CD4-positive, alpha-beta T cell treated with Interleukin-4 for 1 hour (primary cell): ENCODE data around the gene CLSTN3.
A peak's percentile ranks its signal among the peaks of the same experiment; 100 is the strongest.
"Not testable (repeated sequence)": the region's sequence is repeated elsewhere in the genome, so short reads cannot be mapped to it uniquely, and the experiment has no call there.

ENCODE experiments used
- DNase-seq, 2 donors: peaks; one replicate each; pipeline ENCODE4 v3.0.0-alpha.2; 2020 to 2022

The CLSTN3 gene

GRCh38 chr12:7106082-7106481, 24.1 kb upstream of the CLSTN3 start:
- no peak for DNase-seq

GRCh38 chr12:7107181-7107580, 23.0 kb upstream of the CLSTN3 start:
- not testable (repeated sequence) for DNase-seq

- DNase-seq = peak in 1 of 2 donors; percentile 8
Observed at GRCh38 chr12:7107636-7108002, 22.6 kb upstream of the CLSTN3 start.

GRCh38 chr12:7108003-7108795, 22.0 kb upstream of the CLSTN3 start:
- DNase-seq = peak; percentile 67 to 76

- DNase-seq = peak; percentile 76 to 77
Observed at GRCh38 chr12:7108796-7109571, 21.2 kb upstream of the CLSTN3 start, which contains the start of gene C1RL. Gene C1RL, minus strand, starts transcription at chr12:7109214. Its CDS starts 34 bp downstream, at chr12:7109180.

- no peak for DNase-seq
Observed at GRCh38 chr12:7109572-7109920, 20.6 kb upstream of the CLSTN3 start.

- no peak for DNase-seq
Observed at GRCh38 chr12:7110661-7111060, 19.5 kb upstream of the CLSTN3 start.

GRCh38 chr12:7112041-7112440, 18.1 kb upstream of the CLSTN3 start:
- no peak for DNase-seq

- peak; percentile 49 to 74 for DNase-seq
Observed at GRCh38 chr12:7113389-7113871, 16.7 kb upstream of the CLSTN3 start.

- DNase-seq = no peak
Observed at GRCh38 chr12:7114008-7114407, 16.2 kb upstream of the CLSTN3 start.

- DNase-seq = no peak
Observed at GRCh38 chr12:7114851-7115250, 15.3 kb upstream of the CLSTN3 start.

GRCh38 chr12:7116196-7116595, 14.0 kb upstream of the CLSTN3 start:
- no peak for DNase-seq

GRCh38 chr12:7116916-7117315, 13.3 kb upstream of the CLSTN3 start:
- no peak for DNase-seq

GRCh38 chr12:7117670-7118069, 12.5 kb upstream of the CLSTN3 start:
- DNase-seq = no peak

- DNase-seq = no peak
Observed at GRCh38 chr12:7118881-7119280, 11.3 kb upstream of the CLSTN3 start.

- no peak for DNase-seq
Observed at GRCh38 chr12:7120166-7120565, 10.0 kb upstream of the CLSTN3 start.

GRCh38 chr12:7121324-7121723, 8.8 kb upstream of the CLSTN3 start:
- no peak for DNase-seq

GRCh38 chr12:7122811-7123769, 7.1 kb upstream of the CLSTN3 start:
- DNase-seq = no peak

GRCh38 chr12:7123806-7124522, 6.2 kb upstream of the CLSTN3 start:
- DNase-seq = no peak

- no peak for DNase-seq
Observed at GRCh38 chr12:7125632-7126227, 4.4 kb upstream of the CLSTN3 start.

- DNase-seq = no peak
Observed at GRCh38 chr12:7127916-7128626, 2.1 kb upstream of the CLSTN3 start.
